ENCODE results near the gene MYCBPAP.

DNA sequence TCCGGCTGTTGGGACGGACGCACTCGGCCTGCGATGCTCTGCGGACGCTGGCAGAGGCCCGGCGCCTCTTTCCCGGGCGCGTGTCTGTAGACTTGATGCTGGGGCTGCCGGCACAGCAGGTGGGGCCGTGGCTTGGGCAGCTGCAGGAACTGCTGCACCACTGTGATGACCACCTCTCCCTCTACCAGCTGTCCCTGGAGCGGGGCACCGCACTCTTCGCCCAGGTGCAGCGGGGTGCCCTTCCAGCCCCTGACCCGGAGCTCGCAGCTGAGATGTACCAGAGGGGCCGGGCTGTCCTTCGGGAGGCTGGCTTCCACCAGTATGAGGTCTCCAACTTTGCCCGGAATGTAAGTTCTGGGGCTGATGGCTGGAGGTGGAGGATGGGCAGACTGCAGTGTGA is 26.1 kb upstream of the MYCBPAP start:
- TF ChIP-seq GATA2 (IDR thresholded peaks at IDR 0.05; ENCODE audit: insufficient read depth, insufficient read length, low read depth, low read length) (no peak), EZH2 (IDR thresholded peaks at IDR 0.05; ENCODE audit: borderline replicate concordance, low read depth, low read length, severe bottlenecking) (no peak), POLR2AphosphoS5 (IDR thresholded peaks at IDR 0.05; ENCODE audit: insufficient read depth, low read depth, low read length) (no peak)
- TF ChIP-seq, protein P1, sequence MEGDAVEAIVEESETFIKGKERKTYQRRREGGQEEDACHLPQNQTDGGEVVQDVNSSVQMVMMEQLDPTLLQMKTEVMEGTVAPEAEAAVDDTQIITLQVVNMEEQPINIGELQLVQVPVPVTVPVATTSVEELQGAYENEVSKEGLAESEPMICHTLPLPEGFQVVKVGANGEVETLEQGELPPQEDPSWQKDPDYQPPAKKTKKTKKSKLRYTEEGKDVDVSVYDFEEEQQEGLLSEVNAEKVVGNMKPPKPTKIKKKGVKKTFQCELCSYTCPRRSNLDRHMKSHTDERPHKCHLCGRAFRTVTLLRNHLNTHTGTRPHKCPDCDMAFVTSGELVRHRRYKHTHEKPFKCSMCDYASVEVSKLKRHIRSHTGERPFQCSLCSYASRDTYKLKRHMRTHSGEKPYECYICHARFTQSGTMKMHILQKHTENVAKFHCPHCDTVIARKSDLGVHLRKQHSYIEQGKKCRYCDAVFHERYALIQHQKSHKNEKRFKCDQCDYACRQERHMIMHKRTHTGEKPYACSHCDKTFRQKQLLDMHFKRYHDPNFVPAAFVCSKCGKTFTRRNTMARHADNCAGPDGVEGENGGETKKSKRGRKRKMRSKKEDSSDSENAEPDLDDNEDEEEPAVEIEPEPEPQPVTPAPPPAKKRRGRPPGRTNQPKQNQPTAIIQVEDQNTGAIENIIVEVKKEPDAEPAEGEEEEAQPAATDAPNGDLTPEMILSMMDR (IDR thresholded peaks at IDR 0.05; ENCODE audit: extremely low read depth in 1 of 2, insufficient read depth in 1 of 2, low read depth in 1 of 2, low read length in 2 of 2), result no peak
- TF ChIP-seq, protein P2, sequence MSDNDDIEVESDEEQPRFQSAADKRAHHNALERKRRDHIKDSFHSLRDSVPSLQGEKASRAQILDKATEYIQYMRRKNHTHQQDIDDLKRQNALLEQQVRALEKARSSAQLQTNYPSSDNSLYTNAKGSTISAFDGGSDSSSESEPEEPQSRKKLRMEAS (IDR thresholded peaks at IDR 0.05; ENCODE audit: insufficient read depth, insufficient read length), result no peak

Data from endothelial cell of umbilical vein (primary cell).